Adipose tissue (tissue), 3 donors: ENCODE measurements around the gene ELOA. TPM values are rescaled to one million over a fixed set of nuclear protein-coding genes. Genes with fewer than 3 reads are reported as not detected.

ENCODE experiments used
- H3K27ac ChIP-seq: one replicate; pipeline ENCODE4 v1.5.1; 2013; ENCODE audit warnings: low read depth, low read length
- WGBS, 3 donors: extraction: QIAGEN DNeasy Blood & Tissue Kit; methylation state at CpG; one replicate each; pipeline ENCODE4 v1.1.7; 2013; 5-methylcytosine and 5-hydroxymethylcytosine counted together
- polyA plus RNA-seq, 3 donors: library from polyadenylated mRNA; stranded (reverse); fragments of 200-250 nt; gene quantifications; one replicate each; pipeline ENCODE4 v1.2.3, GENCODE V29; 2013
- donor health status: healthy with polysubstance abuse.
- donor health status: Bipolar disorder and iron deficiency.
- donor health status: healthy.

The ELOA gene
- polyA plus RNA-seq, result 10 to 100 TPM; 15.7 to 31.1 (median 24.2) TPM

GRCh38 chr1:23743287-23744152 is at the start of gene ELOA:
Gene ELOA, plus strand, starts transcription at chr1:23743471. Its CDS starts 33 bp downstream, at chr1:23743504.
- WGBS, 3 donors, result 0 to 1% (median 0%) methylated on average over 97 to 119 of the region's 119 CpGs

GRCh38 chr1:23693599-23693998 is 49.7 kb upstream of the ELOA start:
- 45 to 74% (median 65%) methylated on average over 2 of the region's 2 CpGs for WGBS, 3 donors
- no peak overlapping the region for H3K27ac ChIP-seq

More at GRCh38 chr1:23743287-23744152, at the start of gene ELOA:
- peak within 1 kb of the TSS; percentile 65 for H3K27ac ChIP-seq

- WGBS, 3 donors, result 37 to 59% (median 52%) methylated on average over 3 of the region's 3 CpGs
These were observed 48.9 kb upstream of the ELOA start for GRCh38 chr1:23694371-23694770.

GRCh38 chr1:23695667-23696066 is 47.6 kb upstream of the ELOA start:
- WGBS, 3 donors, result 95 to 99% (median 98%) methylated on average over 3 of the region's 3 CpGs
- H3K27ac ChIP-seq, result no peak overlapping the region

More at GRCh38 chr1:23694371-23694770, 48.9 kb upstream of the ELOA start:
- no peak overlapping the region for H3K27ac ChIP-seq

- H3K27ac ChIP-seq, result no peak overlapping the region
- WGBS, 3 donors, result 53 to 58% (median 54%) methylated on average over 6 of the region's 6 CpGs
These were observed 46.8 kb upstream of the ELOA start for GRCh38 chr1:23696335-23696989.

- 71 to 83% (median 76%) methylated on average over 5 of the region's 5 CpGs for WGBS, 3 donors
- H3K27ac ChIP-seq, result no peak overlapping the region
These were observed 44.8 kb upstream of the ELOA start for GRCh38 chr1:23698466-23698865.

GRCh38 chr1:23699280-23700179 is 43.7 kb upstream of the ELOA start:
- 74 to 87% (median 83%) methylated on average over 7 of the region's 7 CpGs for WGBS, 3 donors
- no peak overlapping the region for H3K27ac ChIP-seq

GRCh38 chr1:23701310-23701709 is 42.0 kb upstream of the ELOA start:
- no peak overlapping the region for H3K27ac ChIP-seq
- whole genome bisulfite sequencing, 3 donors, result 89 to 99% (median 94%) methylated on average over 2 of the region's 2 CpGs

GRCh38 chr1:23701996-23702395 is 41.3 kb upstream of the ELOA start:
- 54 to 80% (median 63%) methylated on average over 5 of the region's 5 CpGs for WGBS, 3 donors
- no peak overlapping the region for H3K27ac ChIP-seq

- 33 to 87% (median 81%) methylated on average over 6 of the region's 6 CpGs for WGBS, 3 donors
- no peak overlapping the region for H3K27ac ChIP-seq
These were observed 38.3 kb upstream of the ELOA start for GRCh38 chr1:23704834-23705495.

- WGBS, 3 donors, result 87 to 93% (median 92%) methylated on average over 4 of the region's 4 CpGs
- H3K27ac ChIP-seq, result no peak overlapping the region
These were observed 34.0 kb upstream of the ELOA start for GRCh38 chr1:23709229-23709628.

- H3K27ac ChIP-seq, result no peak overlapping the region
- 67 to 82% (median 82%) methylated on average over 3 of the region's 3 CpGs for WGBS, 3 donors
These were observed 24.8 kb upstream of the ELOA start for GRCh38 chr1:23718482-23718881.

- H3K27ac ChIP-seq, result no peak overlapping the region
- 86 to 93% (median 91%) methylated on average over 3 of the region's 3 CpGs for WGBS, 3 donors
These were observed 24.0 kb upstream of the ELOA start for GRCh38 chr1:23719162-23719820.

GRCh38 chr1:23720256-23720995 is 22.8 kb upstream of the ELOA start:
- no peak overlapping the region for H3K27ac ChIP-seq
- 83 to 90% (median 88%) methylated on average over 10 of the region's 10 CpGs for whole genome bisulfite sequencing, 3 donors

GRCh38 chr1:23722652-23723051 is 20.6 kb upstream of the ELOA start:
- WGBS, 3 donors, result 74 to 80% (median 78%) methylated on average over 3 of the region's 3 CpGs
- no peak overlapping the region for H3K27ac ChIP-seq

GRCh38 chr1:23726686-23727085 is 16.6 kb upstream of the ELOA start:
- WGBS, 3 donors, result 58 to 84% (median 78%) methylated on average over 2 of the region's 2 CpGs
- no peak overlapping the region for H3K27ac ChIP-seq

GRCh38 chr1:23727362-23727811 is 15.9 kb upstream of the ELOA start:
- no peak overlapping the region for H3K27ac ChIP-seq
- 19 to 39% (median 38%) methylated on average over 9 of the region's 9 CpGs for WGBS, 3 donors
